ENCODE data around the gene G6PC1. TPM values are rescaled to one million over a fixed set of nuclear protein-coding genes. Genes with fewer than 3 reads are reported as not detected.

Gene G6PC1
- total RNA-seq, 1 donor from 2014 or later = not detected

DNA sequence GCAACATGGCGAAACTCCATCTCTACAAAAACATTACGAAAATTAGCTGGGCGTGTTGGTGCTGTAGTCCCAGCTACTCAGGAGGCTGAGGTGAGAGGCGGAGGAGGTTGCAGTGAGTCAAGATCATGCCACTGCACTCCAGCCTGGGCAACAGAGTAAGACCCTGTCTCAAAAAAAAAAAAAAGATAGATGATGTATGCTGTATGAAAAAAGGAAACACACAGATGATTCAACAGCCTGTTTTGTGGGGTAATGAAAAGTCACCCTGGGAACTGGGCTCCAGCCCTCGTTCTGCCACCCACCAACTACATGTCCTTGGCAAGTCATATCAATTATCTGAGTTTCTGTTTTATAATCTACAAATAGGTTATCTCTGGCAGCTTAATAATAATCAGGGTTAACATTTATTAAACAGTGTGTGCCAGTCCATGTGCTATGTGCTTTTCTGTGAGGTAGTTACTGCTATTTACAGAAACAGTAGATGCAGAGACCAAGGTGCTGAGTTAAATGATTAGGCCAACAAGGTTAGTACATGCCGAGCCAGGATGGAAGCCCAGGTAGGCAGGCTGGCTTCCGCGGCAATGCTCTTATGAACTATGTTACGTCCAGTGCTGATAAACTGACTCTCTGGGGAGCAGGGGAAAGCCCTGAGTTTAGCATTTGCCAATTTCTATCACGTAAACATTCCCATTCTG is 1.1 kb downstream of the G6PC1 start:
- no peak for DNase-seq (ENCODE audit: extremely low spot score, unreplicated experiment)
- Mint-ChIP-seq H3K36me3 (ENCODE audit: unreplicated experiment) (no peaks in the 10 kb centered on the region), H3K4me3 (ENCODE audit: unreplicated experiment) (no peak overlapping the region), H3K27me3 (ENCODE audit: unreplicated experiment) (peaks cover 35% of the 10 kb centered on the region), H3K9me3 (ENCODE audit: unreplicated experiment) (no peaks in the 10 kb centered on the region), H3K27ac (ENCODE audit: unreplicated experiment) (no peak overlapping the region), H3K4me1 (ENCODE audit: unreplicated experiment) (no peaks in the 10 kb centered on the region)
- TF ChIP-seq CTCF (IDR thresholded peaks at IDR 0.05) = no peak

DNA sequence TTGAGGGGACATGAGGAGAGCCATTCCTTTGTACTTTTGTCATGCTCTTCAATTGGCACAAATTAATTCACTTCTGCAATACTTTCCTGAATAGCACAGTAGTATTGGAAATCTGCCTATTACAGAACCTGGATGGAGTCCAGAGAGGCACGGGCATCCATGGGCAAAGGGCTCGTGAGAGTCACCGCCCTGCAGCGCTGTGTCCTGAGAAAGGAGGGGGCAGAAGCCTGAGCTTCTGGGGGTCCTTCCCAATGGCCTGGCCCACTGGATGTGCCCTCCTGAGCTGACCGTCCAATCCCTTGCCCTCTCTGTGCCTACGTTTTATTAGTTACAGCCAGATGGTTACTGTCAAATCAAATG is 3.5 kb downstream of the G6PC1 start:
- H3K4me3 Mint-ChIP-seq (ENCODE audit: unreplicated experiment) = no peak overlapping the region
- H3K4me1 Mint-ChIP-seq (ENCODE audit: unreplicated experiment) = no peaks in the 10 kb centered on the region
- H3K9me3 Mint-ChIP-seq (ENCODE audit: unreplicated experiment) = no peaks in the 10 kb centered on the region
- peaks cover 44% of the 10 kb centered on the region for H3K27me3 Mint-ChIP-seq (ENCODE audit: unreplicated experiment)
- DNase-seq (ENCODE audit: extremely low spot score, unreplicated experiment) = no peak
- no peak overlapping the region for H3K27ac Mint-ChIP-seq (ENCODE audit: unreplicated experiment)
- H3K36me3 Mint-ChIP-seq (ENCODE audit: unreplicated experiment) = no peaks in the 10 kb centered on the region
- no peak for TF ChIP-seq CTCF (IDR thresholded peaks at IDR 0.05)

DNA sequence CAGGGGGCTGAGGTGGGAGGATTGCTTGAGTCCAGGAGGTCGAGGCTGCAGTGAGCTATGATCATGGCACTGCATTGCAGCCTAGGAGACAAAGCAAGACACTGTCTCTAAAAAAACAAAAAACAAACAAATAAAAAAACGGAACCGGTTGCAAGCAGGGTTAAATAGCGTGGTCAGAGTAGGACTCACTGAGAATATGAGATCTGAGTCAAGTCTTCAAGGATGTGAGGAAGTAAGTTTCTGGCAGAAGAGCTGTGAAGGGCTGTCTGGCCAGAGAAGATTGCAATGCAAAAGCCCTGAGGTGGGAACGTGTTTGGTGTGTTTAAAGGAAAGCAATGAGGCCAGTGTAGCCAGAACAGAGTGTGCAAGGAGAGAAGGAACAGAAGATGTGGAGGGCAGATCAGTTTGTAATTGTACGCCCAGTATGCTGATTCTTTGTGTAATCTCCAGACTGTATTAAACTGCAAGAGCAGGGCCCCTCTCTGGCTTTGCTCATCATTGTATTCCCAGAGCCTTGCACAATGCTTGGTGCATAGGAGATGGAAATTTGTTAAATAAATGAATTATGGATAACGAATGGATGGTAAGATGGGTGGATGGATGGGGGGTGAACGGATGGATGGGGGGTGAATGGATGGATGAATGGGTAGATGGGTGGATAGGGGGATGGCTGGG is 6.3 kb downstream of the G6PC1 start:
- TF ChIP-seq CTCF (IDR thresholded peaks at IDR 0.05) = no peak
- no peaks in the 10 kb centered on the region for H3K9me3 Mint-ChIP-seq (ENCODE audit: unreplicated experiment)
- peaks cover 38% of the 10 kb centered on the region for H3K27me3 Mint-ChIP-seq (ENCODE audit: unreplicated experiment)
- no peak overlapping the region for H3K27ac Mint-ChIP-seq (ENCODE audit: unreplicated experiment)
- H3K36me3 Mint-ChIP-seq (ENCODE audit: unreplicated experiment) = no peaks in the 10 kb centered on the region
- no peak for DNase-seq (ENCODE audit: extremely low spot score, unreplicated experiment)
- no peaks in the 10 kb centered on the region for H3K4me1 Mint-ChIP-seq (ENCODE audit: unreplicated experiment)
- H3K4me3 Mint-ChIP-seq (ENCODE audit: unreplicated experiment) = no peak overlapping the region

DNA sequence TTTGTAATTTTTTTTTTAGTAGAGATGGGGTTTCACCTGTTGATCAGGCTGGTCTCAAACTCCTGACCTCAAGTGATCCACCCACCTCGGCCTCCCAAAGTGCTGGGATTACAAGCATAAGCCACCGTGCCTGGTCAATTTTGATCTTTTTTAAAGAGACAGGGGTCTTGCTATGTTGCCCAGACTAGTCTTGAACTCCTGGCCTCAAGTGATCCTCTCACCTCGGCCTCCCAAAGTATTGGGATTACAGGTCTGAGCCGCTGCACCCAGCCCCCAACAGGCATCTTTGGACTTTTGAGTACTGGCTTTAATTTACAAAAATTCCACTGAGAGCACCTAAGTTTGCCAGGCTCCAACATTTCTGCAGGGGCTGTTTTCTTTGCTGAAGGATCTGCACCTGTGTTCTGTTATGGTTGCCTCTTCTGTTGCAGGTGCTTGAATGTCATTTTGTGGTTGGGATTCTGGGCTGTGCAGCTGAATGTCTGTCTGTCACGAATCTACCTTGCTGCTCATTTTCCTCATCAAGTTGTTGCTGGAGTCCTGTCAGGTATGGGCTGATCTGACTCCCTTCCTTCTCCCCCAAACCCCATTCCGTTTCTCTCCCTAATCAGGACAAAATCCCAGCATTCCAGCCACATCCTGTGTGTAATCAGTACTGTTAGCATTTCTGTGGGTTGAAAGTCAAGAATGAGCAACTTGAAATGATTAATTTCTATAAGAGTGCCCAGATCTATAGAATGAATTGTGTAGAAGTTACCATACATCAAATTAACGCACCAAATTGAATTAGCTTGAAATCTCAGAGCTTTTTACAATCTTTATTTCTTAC is 8.5 kb downstream of the G6PC1 start:
- TF ChIP-seq CTCF (IDR thresholded peaks at IDR 0.05) = no peak
- Mint-ChIP-seq H3K4me3 (ENCODE audit: unreplicated experiment) (no peak overlapping the region), H3K27me3 (ENCODE audit: unreplicated experiment) (peaks cover 36% of the 10 kb centered on the region), H3K4me1 (ENCODE audit: unreplicated experiment) (no peaks in the 10 kb centered on the region), H3K9me3 (ENCODE audit: unreplicated experiment) (no peaks in the 10 kb centered on the region), H3K36me3 (ENCODE audit: unreplicated experiment) (no peaks in the 10 kb centered on the region), H3K27ac (ENCODE audit: unreplicated experiment) (no peak overlapping the region)
- DNase-seq (ENCODE audit: extremely low spot score, unreplicated experiment) = no peak

GRCh38 chr17:42913522-42913921 is 12.9 kb downstream of the G6PC1 start:
- DNase-seq (ENCODE audit: extremely low spot score, unreplicated experiment) = no peak
- Mint-ChIP-seq H3K4me3 (ENCODE audit: unreplicated experiment) (no peak overlapping the region), H3K27me3 (ENCODE audit: unreplicated experiment) (peaks cover 18% of the 10 kb centered on the region), H3K9me3 (ENCODE audit: unreplicated experiment) (no peaks in the 10 kb centered on the region), H3K36me3 (ENCODE audit: unreplicated experiment) (no peaks in the 10 kb centered on the region), H3K27ac (ENCODE audit: unreplicated experiment) (no peak overlapping the region), H3K4me1 (ENCODE audit: unreplicated experiment) (no peaks in the 10 kb centered on the region)
- no peak for TF ChIP-seq CTCF (IDR thresholded peaks at IDR 0.05)
